ENCODE data around the gene ZNF408.

The ZNF408 gene

GRCh38 chr11:46729110-46730027 is 28.5 kb downstream of the ZNF408 start:
- no peak for DNase-seq

GRCh38 chr11:46731545-46731944 is 30.7 kb downstream of the ZNF408 start:
- DNase-seq = no peak

- DNase-seq = no peak
These were observed 32.4 kb downstream of the ZNF408 start for GRCh38 chr11:46733234-46733633.

- no peak for DNase-seq
These were observed 35.3 kb downstream of the ZNF408 start for GRCh38 chr11:46736146-46736545.

- no peak for DNase-seq
These were observed 35.8 kb downstream of the ZNF408 start for GRCh38 chr11:46736615-46737014.

GRCh38 chr11:46737699-46738098 is 36.9 kb downstream of the ZNF408 start:
- no peak for DNase-seq

GRCh38 chr11:46738887-46739286 is 38.1 kb downstream of the ZNF408 start:
- no peak for DNase-seq

GRCh38 chr11:46741600-46742484 is 41.0 kb downstream of the ZNF408 start:
- DNase-seq = no peak

- no peak for DNase-seq
These were observed 42.2 kb downstream of the ZNF408 start for GRCh38 chr11:46743043-46743442.

GRCh38 chr11:46743693-46744339 is 43.0 kb downstream of the ZNF408 start:
- no peak for DNase-seq

- no peak for DNase-seq
These were observed 44.5 kb downstream of the ZNF408 start for GRCh38 chr11:46745328-46745727.

GRCh38 chr11:46745995-46746394 is 45.2 kb downstream of the ZNF408 start:
- no peak for DNase-seq

- no peak for DNase-seq
These were observed 46.3 kb downstream of the ZNF408 start for GRCh38 chr11:46747150-46747549.

All from NCI-H524 treated with DMSO at 0.1 percent for 48 hours (cell line).